ENCODE results near the gene ARHGAP15.

DNA sequence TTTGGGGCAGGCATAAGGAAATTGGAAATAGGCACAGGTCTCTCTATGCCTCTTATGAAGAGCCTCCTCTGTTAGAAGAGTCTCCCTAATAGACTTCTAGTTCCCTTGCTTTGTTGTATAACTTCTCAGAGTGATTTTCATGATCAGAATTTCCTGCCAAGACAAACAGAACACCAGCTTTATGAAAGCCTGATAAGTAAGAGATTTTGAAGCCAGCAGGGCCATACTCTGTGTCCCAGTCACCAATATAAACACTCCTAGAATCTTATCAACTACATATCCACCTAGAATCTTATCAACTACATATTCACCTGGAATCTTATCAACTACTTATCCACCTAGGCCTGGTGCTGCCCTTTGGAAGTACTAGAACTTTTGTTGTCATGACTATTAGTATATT is 579.5 kb downstream of the ARHGAP15 start:
- TF ChIP-seq, protein P1, sequence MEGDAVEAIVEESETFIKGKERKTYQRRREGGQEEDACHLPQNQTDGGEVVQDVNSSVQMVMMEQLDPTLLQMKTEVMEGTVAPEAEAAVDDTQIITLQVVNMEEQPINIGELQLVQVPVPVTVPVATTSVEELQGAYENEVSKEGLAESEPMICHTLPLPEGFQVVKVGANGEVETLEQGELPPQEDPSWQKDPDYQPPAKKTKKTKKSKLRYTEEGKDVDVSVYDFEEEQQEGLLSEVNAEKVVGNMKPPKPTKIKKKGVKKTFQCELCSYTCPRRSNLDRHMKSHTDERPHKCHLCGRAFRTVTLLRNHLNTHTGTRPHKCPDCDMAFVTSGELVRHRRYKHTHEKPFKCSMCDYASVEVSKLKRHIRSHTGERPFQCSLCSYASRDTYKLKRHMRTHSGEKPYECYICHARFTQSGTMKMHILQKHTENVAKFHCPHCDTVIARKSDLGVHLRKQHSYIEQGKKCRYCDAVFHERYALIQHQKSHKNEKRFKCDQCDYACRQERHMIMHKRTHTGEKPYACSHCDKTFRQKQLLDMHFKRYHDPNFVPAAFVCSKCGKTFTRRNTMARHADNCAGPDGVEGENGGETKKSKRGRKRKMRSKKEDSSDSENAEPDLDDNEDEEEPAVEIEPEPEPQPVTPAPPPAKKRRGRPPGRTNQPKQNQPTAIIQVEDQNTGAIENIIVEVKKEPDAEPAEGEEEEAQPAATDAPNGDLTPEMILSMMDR (IDR thresholded peaks at IDR 0.05; ENCODE audit: insufficient read depth, low read depth, low read length), result no peak
- no peak for TF ChIP-seq EZH2 (IDR thresholded peaks at IDR 0.05; ENCODE audit: insufficient read depth, low read length)
